GM12878 (cell line): ENCODE measurements around the gene LIX1L.

ENCODE experiments used
- ASH2L ChIP-seq: fragments of 300-600, 200-600 bp; sonication (generic); IDR thresholded peaks from 2 replicates; pipeline ENCODE4 v1.6.1; 2017; ENCODE audit warnings: low read depth, mild to moderate bottlenecking, borderline replicate concordance
- CEBPB ChIP-seq, 2 experiments: fragments of 150-350 bp in 1 of 2; IDR thresholded peaks; 2 replicates each; pipeline ENCODE4 v1.6.1; 2012 to 2014; ENCODE audit warnings: low read depth in 2 of 2, low read length in 2 of 2, borderline replicate concordance in 1 of 2, inconsistent platforms in 1 of 2
- CTCF ChIP-seq, 3 experiments: IDR thresholded peaks in 2 of 3; conservative IDR thresholded peaks in 1 of 3; 2 replicates each; pipeline ENCODE4 v1.5.1; 2011; ENCODE audit warnings: low read depth in 3 of 3, low read length in 3 of 3, mild to moderate bottlenecking in 3 of 3, control low read depth in 2 of 3, moderate library complexity in 2 of 3, inconsistent platforms in 1 of 3, mixed read lengths in 1 of 3; ENCODE audit not compliant: control insufficient read depth in 2 of 3, insufficient read depth in 1 of 3; ENCODE audit errors: extremely low read depth in 1 of 3
- POLR2A ChIP-seq: IDR thresholded peaks from 2 replicates; pipeline ENCODE4 v1.6.1; 2011; ENCODE audit warnings: low read depth, mild to moderate bottlenecking, low read length

GRCh38 chr1:145895471-145895870, 62.3 kb downstream of the LIX1L start:
- no peak for TF ChIP-seq CEBPB (IDR thresholded peaks at IDR 0.05; ENCODE audit: borderline replicate concordance in 1 of 2, low read depth in 2 of 2, low read length in 2 of 2)
- no peak for TF ChIP-seq ASH2L
- TF ChIP-seq CTCF (IDR thresholded peaks at IDR 0.05 in 2 of 3, conservative IDR thresholded peaks at IDR 0.05 in 1 of 3; ENCODE audit: control insufficient read depth in 2 of 3, extremely low read depth in 1 of 3, insufficient read depth in 1 of 3, low read depth in 3 of 3, low read length in 3 of 3) = no peak
- TF ChIP-seq POLR2A = no peak
